ENCODE measurements around the gene F12.

DNA sequence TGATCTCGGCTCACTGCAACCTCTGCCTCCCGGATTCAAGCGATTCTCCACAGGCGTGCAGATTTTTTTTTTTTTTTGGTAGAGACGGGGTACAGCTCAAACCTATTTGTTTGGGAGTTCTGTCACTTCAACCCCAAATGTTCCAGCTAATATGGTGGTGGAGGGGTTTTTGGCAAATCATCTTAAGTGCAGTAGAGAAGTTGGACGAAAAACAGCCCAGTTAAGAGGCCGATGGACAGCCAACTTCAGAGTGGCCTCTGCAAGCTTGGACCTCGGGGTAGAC lies 36.5 kb upstream of the F12 start:
- TF ChIP-seq, protein P1, sequence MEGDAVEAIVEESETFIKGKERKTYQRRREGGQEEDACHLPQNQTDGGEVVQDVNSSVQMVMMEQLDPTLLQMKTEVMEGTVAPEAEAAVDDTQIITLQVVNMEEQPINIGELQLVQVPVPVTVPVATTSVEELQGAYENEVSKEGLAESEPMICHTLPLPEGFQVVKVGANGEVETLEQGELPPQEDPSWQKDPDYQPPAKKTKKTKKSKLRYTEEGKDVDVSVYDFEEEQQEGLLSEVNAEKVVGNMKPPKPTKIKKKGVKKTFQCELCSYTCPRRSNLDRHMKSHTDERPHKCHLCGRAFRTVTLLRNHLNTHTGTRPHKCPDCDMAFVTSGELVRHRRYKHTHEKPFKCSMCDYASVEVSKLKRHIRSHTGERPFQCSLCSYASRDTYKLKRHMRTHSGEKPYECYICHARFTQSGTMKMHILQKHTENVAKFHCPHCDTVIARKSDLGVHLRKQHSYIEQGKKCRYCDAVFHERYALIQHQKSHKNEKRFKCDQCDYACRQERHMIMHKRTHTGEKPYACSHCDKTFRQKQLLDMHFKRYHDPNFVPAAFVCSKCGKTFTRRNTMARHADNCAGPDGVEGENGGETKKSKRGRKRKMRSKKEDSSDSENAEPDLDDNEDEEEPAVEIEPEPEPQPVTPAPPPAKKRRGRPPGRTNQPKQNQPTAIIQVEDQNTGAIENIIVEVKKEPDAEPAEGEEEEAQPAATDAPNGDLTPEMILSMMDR (IDR thresholded peaks at IDR 0.05; ENCODE audit: extremely low read depth in 1 of 2, insufficient read depth in 1 of 2, low read depth in 1 of 2, low read length in 2 of 2): no peak
- TF ChIP-seq POLR2A (IDR thresholded peaks at IDR 0.05; ENCODE audit: low read depth, low read length): no peak
- TF ChIP-seq EZH2 (IDR thresholded peaks at IDR 0.05; ENCODE audit: borderline replicate concordance, low read depth, low read length, severe bottlenecking): no peak
- TF ChIP-seq, protein P2, sequence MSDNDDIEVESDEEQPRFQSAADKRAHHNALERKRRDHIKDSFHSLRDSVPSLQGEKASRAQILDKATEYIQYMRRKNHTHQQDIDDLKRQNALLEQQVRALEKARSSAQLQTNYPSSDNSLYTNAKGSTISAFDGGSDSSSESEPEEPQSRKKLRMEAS (IDR thresholded peaks at IDR 0.05; ENCODE audit: insufficient read depth, insufficient read length): no peak
- TF ChIP-seq POLR2AphosphoS5 (IDR thresholded peaks at IDR 0.05; ENCODE audit: insufficient read depth, low read depth, low read length): no peak
- TF ChIP-seq GATA2 (IDR thresholded peaks at IDR 0.05; ENCODE audit: insufficient read depth, insufficient read length, low read depth, low read length): no peak
